ENCODE measurements around the gene CCL1.

DNA sequence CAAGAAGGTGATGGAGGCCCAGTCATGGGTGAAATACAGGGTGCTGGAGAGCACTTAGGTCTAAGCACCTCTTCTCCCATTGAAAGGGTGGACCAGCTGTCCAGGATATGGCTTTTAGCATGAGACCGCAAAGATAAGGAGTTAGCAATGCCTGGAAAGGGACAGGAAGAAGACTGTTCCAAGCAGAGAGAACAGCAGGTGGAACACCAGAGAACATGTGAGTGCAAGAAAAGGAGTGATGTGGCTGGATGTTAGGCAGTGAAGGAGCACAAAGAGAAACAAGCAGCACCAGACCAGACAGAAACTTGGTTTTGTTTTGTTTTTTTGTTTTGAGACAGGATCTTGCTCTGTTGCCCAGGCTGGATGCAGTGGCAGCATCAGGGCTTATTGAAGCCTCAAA is 45.4 kb upstream of the CCL1 start:
- no peak for TF ChIP-seq BCL11A (IDR thresholded peaks at IDR 0.05; ENCODE audit: low read depth, low read length)
- TF ChIP-seq POLR2A (IDR thresholded peaks at IDR 0.05; ENCODE audit: low read depth, low read length): no peak
- TF ChIP-seq BHLHE40 (IDR thresholded peaks at IDR 0.05; ENCODE audit: borderline replicate concordance in 1 of 2, low read depth in 2 of 2, low read length in 1 of 2): no peak
- no peak for TF ChIP-seq IRF3 (IDR thresholded peaks at IDR 0.05)
- TF ChIP-seq, protein P1, sequence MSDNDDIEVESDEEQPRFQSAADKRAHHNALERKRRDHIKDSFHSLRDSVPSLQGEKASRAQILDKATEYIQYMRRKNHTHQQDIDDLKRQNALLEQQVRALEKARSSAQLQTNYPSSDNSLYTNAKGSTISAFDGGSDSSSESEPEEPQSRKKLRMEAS (IDR thresholded peaks at IDR 0.05; ENCODE audit: low read depth, low read length): no peak
- no peak for TF ChIP-seq EZH2 (IDR thresholded peaks at IDR 0.05; ENCODE audit: borderline replicate concordance, control insufficient read depth, low read depth, low read length)
- no peak for TF ChIP-seq SIN3A (IDR thresholded peaks at IDR 0.05; ENCODE audit: low read depth, low read length)
- no peak for TF ChIP-seq CTCF (IDR thresholded peaks at IDR 0.05 in 2 of 3, conservative IDR thresholded peaks at IDR 0.05 in 1 of 3; ENCODE audit: control insufficient read depth in 2 of 3, extremely low read depth in 1 of 3, insufficient read depth in 1 of 3, low read depth in 3 of 3, low read length in 3 of 3)

Data from GM12878 (cell line).